Astrocyte (in vitro differentiated cells and primary cell): ENCODE results near the gene NMU. TPM values are rescaled to one million over a fixed set of nuclear protein-coding genes. Genes with fewer than 3 reads are reported as not detected.

ENCODE experiments used
- DNase-seq: peaks from one replicate; pipeline ENCODE4 v3.0.0-alpha.2; 2010; ENCODE audit warnings: low read depth
- FAIRE-seq: peaks from 2 replicates; lab custom pipeline; 2011; peaks lifted over from hg19 to GRCh38; lab: Jason Lieb, UNC
- H2AFZ ChIP-seq: 2 replicates; pipeline ENCODE4 v1.6.0; 2012; ENCODE audit warnings: low read depth, low read length, inconsistent platforms
- H3K27ac ChIP-seq: 2 replicates; pipeline ENCODE4 v1.5.1; 2011; ENCODE audit warnings: low read depth, low read length, inconsistent platforms
- H3K27me3 ChIP-seq: 2 replicates; pipeline ENCODE4 v1.6.0; 2011; ENCODE audit warnings: low read length, inconsistent platforms; ENCODE audit not compliant: insufficient read depth
- H3K36me3 ChIP-seq: 2 replicates; pipeline ENCODE4 v1.5.1; 2011; ENCODE audit warnings: low read length, inconsistent platforms; ENCODE audit not compliant: insufficient read depth
- H3K4me1 ChIP-seq: 2 replicates; pipeline ENCODE4 v1.5.1; 2011; ENCODE audit warnings: low read length, inconsistent platforms; ENCODE audit not compliant: insufficient read depth
- H3K4me2 ChIP-seq: 2 replicates; pipeline ENCODE4 v1.6.0; 2012; ENCODE audit warnings: low read length, inconsistent platforms
- H3K4me3 ChIP-seq: 2 replicates; pipeline ENCODE4 v1.5.1; 2011; ENCODE audit warnings: low read depth, mild to moderate bottlenecking, low read length, inconsistent platforms; ENCODE audit not compliant: insufficient read depth
- H3K79me2 ChIP-seq: 2 replicates; pipeline ENCODE4 v1.6.0; 2012; ENCODE audit warnings: mild to moderate bottlenecking, low read length, inconsistent platforms; ENCODE audit not compliant: insufficient read depth
- H3K9ac ChIP-seq: 2 replicates; pipeline ENCODE4 v1.6.0; 2012; ENCODE audit warnings: mild to moderate bottlenecking, low read length, inconsistent platforms
- H3K9me3 ChIP-seq: 2 replicates; pipeline ENCODE4 v1.5.1; 2012; ENCODE audit warnings: low read depth, mild to moderate bottlenecking, low read length, inconsistent platforms; ENCODE audit not compliant: insufficient read depth
- H4K20me1 ChIP-seq: 2 replicates; pipeline ENCODE4 v1.6.0; 2012; ENCODE audit warnings: low read length, inconsistent platforms; ENCODE audit not compliant: insufficient read depth
- H3K27ac Mint-ChIP-seq: one replicate; pipeline ENCODE4 v1.8.0; 2021; ENCODE audit warnings: mild to moderate bottlenecking, mixed read lengths; ENCODE audit not compliant: unreplicated experiment
- H3K27me3 Mint-ChIP-seq: one replicate; pipeline ENCODE4 v1.8.0; 2021; ENCODE audit warnings: low read depth, mixed read lengths; ENCODE audit not compliant: unreplicated experiment
- H3K36me3 Mint-ChIP-seq: one replicate; pipeline ENCODE4 v1.8.0; 2021; ENCODE audit warnings: low read depth, mixed read lengths; ENCODE audit not compliant: unreplicated experiment
- H3K4me1 Mint-ChIP-seq: one replicate; pipeline ENCODE4 v1.8.0; 2021; ENCODE audit warnings: low read depth, mixed read lengths; ENCODE audit not compliant: unreplicated experiment
- H3K4me3 Mint-ChIP-seq: one replicate; pipeline ENCODE4 v1.8.0; 2021; ENCODE audit warnings: mild to moderate bottlenecking, moderate library complexity, mixed read lengths; ENCODE audit not compliant: unreplicated experiment
- H3K9me3 Mint-ChIP-seq: one replicate; pipeline ENCODE4 v1.8.0; 2021; ENCODE audit warnings: mild to moderate bottlenecking, mixed read lengths; ENCODE audit not compliant: unreplicated experiment
- EZH2 ChIP-seq: IDR thresholded peaks from 2 replicates; pipeline ENCODE4 v1.6.1; 2012; ENCODE audit warnings: mild to moderate bottlenecking, low read length, inconsistent platforms; ENCODE audit not compliant: insufficient read depth
- total RNA-seq: library from RNA; stranded (reverse); gene quantifications from 2 replicates; pipeline ENCODE4 v1.2.1, GENCODE V29; 2021
- TF ChIP-seq, protein P1 (sequence below): IDR thresholded peaks from 2 replicates; pipeline ENCODE4 v1.5.1; 2011; ENCODE audit warnings: low read depth, mild to moderate bottlenecking, inconsistent platforms, low read length, moderate library complexity; ENCODE audit not compliant: insufficient read depth

NMU gene
- total RNA-seq, 1 donor from 2014 or later = 0.61 TPM

DNA sequence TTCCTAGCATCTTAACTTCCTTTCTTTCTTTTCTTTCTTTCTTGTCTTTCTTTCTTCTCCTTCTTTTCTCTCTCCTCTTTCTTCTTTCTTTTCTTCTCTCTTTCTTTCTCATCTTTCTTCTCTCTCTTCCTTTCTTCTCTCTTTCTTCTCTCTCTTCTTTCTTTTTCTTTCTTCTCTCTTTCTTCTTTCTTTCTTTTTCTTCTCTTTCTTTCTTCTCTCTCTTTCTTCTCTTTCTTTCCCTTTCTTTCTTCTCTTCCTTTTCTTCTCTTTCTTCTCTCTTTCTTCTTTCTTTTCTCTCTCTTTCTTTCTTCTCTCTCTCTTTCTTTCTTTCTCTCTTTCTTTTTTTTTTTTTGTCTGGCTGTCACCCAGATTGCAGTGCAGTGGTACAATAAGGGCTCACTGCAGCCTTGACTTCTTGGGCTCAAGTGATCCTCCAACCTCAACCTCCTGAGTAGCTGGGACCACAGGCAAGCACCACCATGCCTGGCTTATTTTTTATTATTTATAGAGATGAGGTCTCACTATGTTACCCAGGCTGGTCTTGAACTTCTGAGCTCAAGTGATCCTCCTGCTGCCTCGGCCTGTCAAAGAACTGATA, 17.5 kb downstream of the NMU start:
- H3K4me3 Mint-ChIP-seq = no peak overlapping the region

DNA sequence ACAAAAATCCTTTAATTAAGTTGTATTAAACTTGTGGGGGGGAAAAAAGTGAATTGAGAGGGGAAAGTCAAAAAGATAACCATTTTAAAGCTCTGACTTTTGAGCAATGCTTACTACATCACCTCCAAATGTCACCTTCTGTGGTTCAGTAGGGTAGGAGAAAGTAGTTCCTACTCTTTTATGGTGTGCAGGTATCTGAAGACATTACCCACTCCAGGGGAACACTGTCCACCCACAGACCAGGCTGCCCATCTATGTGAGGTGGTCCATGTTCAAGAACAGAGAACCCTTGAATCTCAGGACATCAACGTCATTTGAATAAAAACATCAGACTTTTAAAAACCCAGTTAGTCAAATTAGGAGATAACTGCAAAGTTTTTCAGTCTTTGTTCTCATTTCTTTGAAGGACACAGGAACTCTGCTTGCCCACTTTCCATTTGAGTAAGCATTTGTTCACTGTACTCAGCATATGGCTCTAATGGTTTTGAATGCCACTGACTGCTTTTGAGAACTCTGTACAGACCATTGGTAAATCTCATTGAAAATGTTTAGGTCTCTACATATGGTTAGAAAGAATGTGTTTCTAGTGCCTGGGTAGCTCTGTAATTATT, 18.4 kb downstream of the NMU start:
- Mint-ChIP-seq H3K9me3 (no peaks in the 10 kb centered on the region), H3K27me3 (no peaks in the 10 kb centered on the region), H3K27ac (no peak overlapping the region), H3K36me3 (no peaks in the 10 kb centered on the region), H3K4me1 (no peaks in the 10 kb centered on the region), H3K4me3 (no peak overlapping the region)
- Histone ChIP-seq H3K27me3 (no peaks in the 10 kb centered on the region), H3K4me2 (no peak overlapping the region), H3K9me3 (no peaks in the 10 kb centered on the region), H4K20me1 (no peaks in the 10 kb centered on the region), H3K79me2 (no peaks in the 10 kb centered on the region), H3K4me1 (no peaks in the 10 kb centered on the region), H3K36me3 (no peaks in the 10 kb centered on the region), H2AFZ (no peak overlapping the region), H3K9ac (no peak overlapping the region), H3K27ac (no peak overlapping the region), H3K4me3 (no peak overlapping the region)
- TF ChIP-seq EZH2 = no peak
- TF ChIP-seq, protein P1, sequence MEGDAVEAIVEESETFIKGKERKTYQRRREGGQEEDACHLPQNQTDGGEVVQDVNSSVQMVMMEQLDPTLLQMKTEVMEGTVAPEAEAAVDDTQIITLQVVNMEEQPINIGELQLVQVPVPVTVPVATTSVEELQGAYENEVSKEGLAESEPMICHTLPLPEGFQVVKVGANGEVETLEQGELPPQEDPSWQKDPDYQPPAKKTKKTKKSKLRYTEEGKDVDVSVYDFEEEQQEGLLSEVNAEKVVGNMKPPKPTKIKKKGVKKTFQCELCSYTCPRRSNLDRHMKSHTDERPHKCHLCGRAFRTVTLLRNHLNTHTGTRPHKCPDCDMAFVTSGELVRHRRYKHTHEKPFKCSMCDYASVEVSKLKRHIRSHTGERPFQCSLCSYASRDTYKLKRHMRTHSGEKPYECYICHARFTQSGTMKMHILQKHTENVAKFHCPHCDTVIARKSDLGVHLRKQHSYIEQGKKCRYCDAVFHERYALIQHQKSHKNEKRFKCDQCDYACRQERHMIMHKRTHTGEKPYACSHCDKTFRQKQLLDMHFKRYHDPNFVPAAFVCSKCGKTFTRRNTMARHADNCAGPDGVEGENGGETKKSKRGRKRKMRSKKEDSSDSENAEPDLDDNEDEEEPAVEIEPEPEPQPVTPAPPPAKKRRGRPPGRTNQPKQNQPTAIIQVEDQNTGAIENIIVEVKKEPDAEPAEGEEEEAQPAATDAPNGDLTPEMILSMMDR = no peak
- FAIRE-seq (no peak), DNase-seq (no peak)

More for the DNA sequence above, 17.5 kb downstream of the NMU start:
- H3K9me3 Mint-ChIP-seq = no peaks in the 10 kb centered on the region
- no peaks in the 10 kb centered on the region for H3K4me1 Mint-ChIP-seq
- no peaks in the 10 kb centered on the region for H3K4me1 ChIP-seq
- no peak overlapping the region for H3K9ac ChIP-seq
- no peak overlapping the region for H3K27ac ChIP-seq
- TF ChIP-seq EZH2 = no peak
- TF ChIP-seq, protein P1 = no peak
- no peaks in the 10 kb centered on the region for H3K79me2 ChIP-seq
- DNase-seq (no peak), FAIRE-seq (no peak)
- H3K27me3 Mint-ChIP-seq = no peaks in the 10 kb centered on the region
- H2AFZ ChIP-seq = no peak overlapping the region
- H3K4me3 ChIP-seq = no peak overlapping the region
- no peaks in the 10 kb centered on the region for H3K27me3 ChIP-seq
- no peaks in the 10 kb centered on the region for H3K36me3 ChIP-seq
- no peaks in the 10 kb centered on the region for H3K9me3 ChIP-seq
- H3K4me2 ChIP-seq = no peak overlapping the region
- H4K20me1 ChIP-seq = no peaks in the 10 kb centered on the region
- no peak overlapping the region for H3K27ac Mint-ChIP-seq
- no peaks in the 10 kb centered on the region for H3K36me3 Mint-ChIP-seq

DNA sequence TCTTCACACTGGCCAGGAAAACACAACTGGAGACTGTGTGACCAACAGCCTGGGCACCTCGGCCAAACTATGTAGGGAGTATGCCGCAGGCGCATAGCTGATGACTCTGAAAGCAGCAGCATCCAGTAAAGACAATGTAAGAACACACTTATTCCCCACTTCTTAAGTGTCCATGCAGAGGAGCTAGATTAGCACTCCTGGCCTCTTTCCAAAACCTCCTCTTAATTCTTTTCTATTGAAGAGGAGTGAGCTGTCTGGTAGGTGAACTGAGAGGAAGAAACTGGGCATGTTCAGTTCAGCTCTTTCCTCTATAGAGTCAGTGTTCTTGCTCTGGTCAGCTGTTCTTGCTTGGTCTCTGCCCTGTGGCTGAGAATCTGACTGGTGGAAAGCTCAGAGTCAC, 21.1 kb downstream of the NMU start:
- no peak overlapping the region for H2AFZ ChIP-seq
- Mint-ChIP-seq H3K9me3 (no peaks in the 10 kb centered on the region), H3K4me1 (peaks cover 2% of the 10 kb centered on the region), H3K4me3 (no peak overlapping the region), H3K36me3 (no peaks in the 10 kb centered on the region), H3K27me3 (no peaks in the 10 kb centered on the region), H3K27ac (no peak overlapping the region)
- FAIRE-seq (no peak), DNase-seq (no peak)
- no peaks in the 10 kb centered on the region for H3K36me3 ChIP-seq
- no peak overlapping the region for H3K4me3 ChIP-seq
- H3K4me2 ChIP-seq = no peak overlapping the region
- H3K79me2 ChIP-seq = no peaks in the 10 kb centered on the region
- TF ChIP-seq EZH2 = no peak
- H3K4me1 ChIP-seq = no peaks in the 10 kb centered on the region
- H3K27ac ChIP-seq = no peak overlapping the region
- H3K9ac ChIP-seq = no peak overlapping the region
- no peaks in the 10 kb centered on the region for H3K9me3 ChIP-seq
- no peaks in the 10 kb centered on the region for H3K27me3 ChIP-seq
- H4K20me1 ChIP-seq = no peaks in the 10 kb centered on the region
